ENCODE measurements around the gene TM2D3.

- peak; percentile 75 for TF ChIP-seq CTCF (IDR thresholded peaks at IDR 0.05; ENCODE audit: low read depth, low read length, missing input control)
- TF ChIP-seq MAX (IDR thresholded peaks at IDR 0.05): no peak
- TF ChIP-seq YY1 (IDR thresholded peaks at IDR 0.05): peak; percentile 92
- TF ChIP-seq REST (IDR thresholded peaks at IDR 0.05): peak; percentile 53
- no peak for TF ChIP-seq TAF1 (conservative IDR thresholded peaks at IDR 0.05)
- peak; percentile 47 for TF ChIP-seq SP1 (IDR thresholded peaks at IDR 0.05)
- TF ChIP-seq HNF4G (IDR thresholded peaks at IDR 0.05): no peak
Observed at GRCh38 chr15:101652098-101652785, at the start of gene TM2D3.
